Measurements from ENCODE around the gene GPR171.

DNA sequence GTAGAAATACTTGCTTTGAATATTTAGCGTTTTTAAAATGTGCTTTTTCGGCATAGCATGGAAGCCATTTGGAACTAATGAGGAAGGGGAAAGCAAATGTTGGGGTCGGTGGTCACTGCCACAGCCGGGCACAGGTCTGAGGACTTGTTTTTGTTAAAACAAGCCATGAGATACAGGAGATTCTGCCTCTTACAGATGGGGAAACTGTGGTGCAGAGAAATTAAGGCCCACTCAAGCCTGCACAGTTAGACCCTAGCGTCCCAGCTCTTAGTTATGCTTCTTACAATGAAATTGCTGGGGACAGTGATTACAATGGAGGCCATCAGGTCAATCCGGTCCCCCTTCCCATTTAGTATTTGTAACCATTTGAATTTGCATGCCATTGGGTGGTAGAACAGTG, 2.5 kb upstream of the GPR171 start:
- TF ChIP-seq, protein P1, sequence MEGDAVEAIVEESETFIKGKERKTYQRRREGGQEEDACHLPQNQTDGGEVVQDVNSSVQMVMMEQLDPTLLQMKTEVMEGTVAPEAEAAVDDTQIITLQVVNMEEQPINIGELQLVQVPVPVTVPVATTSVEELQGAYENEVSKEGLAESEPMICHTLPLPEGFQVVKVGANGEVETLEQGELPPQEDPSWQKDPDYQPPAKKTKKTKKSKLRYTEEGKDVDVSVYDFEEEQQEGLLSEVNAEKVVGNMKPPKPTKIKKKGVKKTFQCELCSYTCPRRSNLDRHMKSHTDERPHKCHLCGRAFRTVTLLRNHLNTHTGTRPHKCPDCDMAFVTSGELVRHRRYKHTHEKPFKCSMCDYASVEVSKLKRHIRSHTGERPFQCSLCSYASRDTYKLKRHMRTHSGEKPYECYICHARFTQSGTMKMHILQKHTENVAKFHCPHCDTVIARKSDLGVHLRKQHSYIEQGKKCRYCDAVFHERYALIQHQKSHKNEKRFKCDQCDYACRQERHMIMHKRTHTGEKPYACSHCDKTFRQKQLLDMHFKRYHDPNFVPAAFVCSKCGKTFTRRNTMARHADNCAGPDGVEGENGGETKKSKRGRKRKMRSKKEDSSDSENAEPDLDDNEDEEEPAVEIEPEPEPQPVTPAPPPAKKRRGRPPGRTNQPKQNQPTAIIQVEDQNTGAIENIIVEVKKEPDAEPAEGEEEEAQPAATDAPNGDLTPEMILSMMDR (IDR thresholded peaks at IDR 0.05; ENCODE audit: insufficient read depth, low read depth, low read length) = no peak
- TF ChIP-seq EZH2 (IDR thresholded peaks at IDR 0.05; ENCODE audit: insufficient read depth, low read length) = no peak

Data from astrocyte (in vitro differentiated cells and primary cell).